ENCODE results near the gene RHBG. TPM values are rescaled to one million over a fixed set of nuclear protein-coding genes. Genes with fewer than 3 reads are reported as not detected.

The RHBG gene
- total RNA-seq, 4 donors from 2014 or later, result not detected

- in situ Hi-C loops (cut with MboI; ENCODE audit: low sequenced_read_pairs in 4 of 4), result no loop called here
- no peak overlapping the region for H3K27ac ChIP-seq
- ATAC-seq, result no peak
These were observed 24.1 kb downstream of the RHBG start for GRCh38 chr1:156393095-156393494.

GRCh38 chr1:156394082-156394481 is 25.1 kb downstream of the RHBG start:
- Histone ChIP-seq H3K27me3 (peaks cover 4 to 23% (median 9%) of the 10 kb centered on the region in 3 donors), H3K9me3 (no peaks in the 10 kb centered on the region), H3K4me1 (no peaks in the 10 kb centered on the region), H3K27ac (no peak overlapping the region), H3K36me3 (no peaks in the 10 kb centered on the region), H3K4me3 (no peak overlapping the region)
- ATAC-seq (no peak), DNase-seq (no peak)
- in situ Hi-C loops (cut with MboI; ENCODE audit: low sequenced_read_pairs in 4 of 4), result no loop called here
- TF ChIP-seq CTCF (IDR thresholded peaks at IDR 0.05 in 4 of 5, conservative IDR thresholded peaks at IDR 0.05 in 1 of 5) (no peak), POLR2A (IDR thresholded peaks at IDR 0.05) (no peak)
- intact Hi-C loops (cut with DNase I; ENCODE audit: low total_unique reads), result no loop called here

More at GRCh38 chr1:156393095-156393494, 24.1 kb downstream of the RHBG start:
- TF ChIP-seq POLR2A (IDR thresholded peaks at IDR 0.05) (no peak), CTCF (IDR thresholded peaks at IDR 0.05 in 4 of 5, conservative IDR thresholded peaks at IDR 0.05 in 1 of 5) (no peak)
- H3K4me3 ChIP-seq, result no peak overlapping the region
- H3K9me3 ChIP-seq, result no peaks in the 10 kb centered on the region
- DNase-seq, result no peak
- no peaks in the 10 kb centered on the region for H3K36me3 ChIP-seq
- no peaks in the 10 kb centered on the region for H3K4me1 ChIP-seq
- H3K27me3 ChIP-seq, result peaks cover 11 to 30% (median 16%) of the 10 kb centered on the region in 3 donors
- intact Hi-C loops (cut with DNase I; ENCODE audit: low total_unique reads), result no loop called here

GRCh38 chr1:156394835-156395461 is 25.9 kb downstream of the RHBG start:
- Histone ChIP-seq H3K4me1 (no peaks in the 10 kb centered on the region), H3K9me3 (no peaks in the 10 kb centered on the region), H3K27me3 (peaks cover 0 to 17% (median 4%) of the 10 kb centered on the region in 3 donors), H3K36me3 (no peaks in the 10 kb centered on the region), H3K27ac (no peak overlapping the region), H3K4me3 (no peak overlapping the region)
- TF ChIP-seq CTCF (IDR thresholded peaks at IDR 0.05 in 4 of 5, conservative IDR thresholded peaks at IDR 0.05 in 1 of 5) (no peak), POLR2A (IDR thresholded peaks at IDR 0.05) (no peak)
- DNase-seq (no peak), ATAC-seq (no peak)
- in situ Hi-C loops (cut with MboI; ENCODE audit: low sequenced_read_pairs in 4 of 4), result no loop called here
- intact Hi-C loops (cut with DNase I; ENCODE audit: low total_unique reads), result no loop called here

GRCh38 chr1:156399355-156400125 is 30.5 kb downstream of the RHBG start:
- ATAC-seq, result no peak
- H3K27me3 ChIP-seq, result peaks cover 0 to 10% (median 4%) of the 10 kb centered on the region in 3 donors
- H3K27ac ChIP-seq, result no peak overlapping the region

More at GRCh38 chr1:156399355-156400125, 30.5 kb downstream of the RHBG start:
- no peaks in the 10 kb centered on the region for H3K36me3 ChIP-seq
- DNase-seq, result no peak
- no peaks in the 10 kb centered on the region for H3K9me3 ChIP-seq
- no peak for TF ChIP-seq POLR2A (IDR thresholded peaks at IDR 0.05)
- TF ChIP-seq CTCF (IDR thresholded peaks at IDR 0.05 in 4 of 5, conservative IDR thresholded peaks at IDR 0.05 in 1 of 5), result no peak
- no peak overlapping the region for H3K4me3 ChIP-seq
- in situ Hi-C loops (cut with MboI; ENCODE audit: low sequenced_read_pairs in 4 of 4) (no loop called here), intact Hi-C loops (cut with DNase I; ENCODE audit: low total_unique reads) (no loop called here)
- H3K4me1 ChIP-seq, result no peaks in the 10 kb centered on the region

Data from gastrocnemius medialis (tissue), 4 donors.